ENCODE measurements around the gene PGM5.

Gene PGM5

DNA sequence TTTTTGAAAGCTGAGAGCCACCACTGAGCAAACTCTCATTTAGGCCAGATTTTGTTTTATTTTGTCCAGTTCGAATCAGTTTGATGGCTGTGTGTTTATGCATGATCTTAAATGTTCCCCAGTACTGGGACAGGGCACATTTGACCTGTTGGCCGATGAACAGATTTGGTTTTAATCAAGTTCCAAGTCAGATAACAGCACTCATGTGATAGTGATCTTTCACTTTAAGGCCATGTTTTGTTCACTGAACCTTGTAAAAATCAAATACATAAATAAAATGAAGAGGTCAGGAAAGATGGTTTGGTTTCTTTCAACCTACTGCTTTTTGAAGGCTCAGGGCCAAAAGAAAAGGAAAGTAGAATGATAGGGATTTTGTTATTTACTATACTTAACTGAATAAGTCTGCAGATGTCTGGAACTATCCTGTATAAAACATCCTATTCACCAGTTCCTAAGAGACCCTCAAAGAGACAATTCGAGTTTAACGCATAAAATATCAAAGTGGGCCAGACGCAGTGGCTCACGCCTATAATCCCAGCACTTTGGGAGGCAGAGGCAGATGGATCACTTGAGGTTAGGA, 77.2 kb downstream of the PGM5 start:
- DNase-seq (ENCODE audit: low read depth in 2 of 2) = no peak

DNA sequence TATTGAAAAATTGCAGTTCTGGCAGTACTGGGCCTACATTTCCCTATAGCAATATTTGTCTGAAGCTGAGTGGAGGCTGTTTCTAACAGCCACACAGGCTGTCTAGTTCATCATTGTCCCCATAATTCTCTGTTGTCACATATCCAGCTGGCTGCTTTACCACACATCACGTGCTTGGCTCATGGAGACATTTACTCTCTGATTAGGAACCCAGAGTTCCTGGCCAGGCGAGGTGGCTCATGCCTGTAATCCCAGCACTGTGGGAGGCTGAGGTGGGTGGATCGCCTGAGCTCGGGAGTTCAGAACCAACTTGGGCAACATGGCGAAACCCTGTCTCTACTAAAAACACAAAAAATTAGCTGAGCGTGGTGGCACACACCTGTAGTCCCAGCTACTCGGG, 81.4 kb downstream of the PGM5 start:
- DNase-seq (ENCODE audit: low read depth in 2 of 2) = no peak

GRCh38 chr9:68443624-68444023, 87.2 kb downstream of the PGM5 start:
- no peak for DNase-seq (ENCODE audit: low read depth in 2 of 2)

GRCh38 chr9:68446836-68447235, 90.4 kb downstream of the PGM5 start:
- DNase-seq (ENCODE audit: low read depth in 2 of 2) = no peak

DNA sequence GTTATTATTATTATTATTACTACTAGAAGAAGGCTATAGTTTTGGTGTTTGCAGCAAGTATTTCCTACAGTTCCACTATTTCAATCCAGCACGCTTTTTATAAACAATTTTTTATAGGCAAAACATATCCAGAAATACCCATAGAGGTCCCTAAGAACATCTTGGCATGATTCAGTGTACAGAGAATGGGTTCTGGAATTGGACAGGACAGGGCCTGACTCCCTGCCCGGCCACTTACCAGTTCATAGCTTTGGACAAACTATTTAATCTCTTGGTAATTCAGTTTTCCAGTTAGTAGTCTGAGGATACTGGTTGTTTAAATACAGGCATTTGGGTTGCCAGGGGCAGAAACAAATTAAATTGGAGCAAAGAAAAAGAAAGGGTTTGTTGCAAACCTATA, 91.2 kb downstream of the PGM5 start:
- DNase-seq (ENCODE audit: low read depth in 2 of 2) = no peak

DNA sequence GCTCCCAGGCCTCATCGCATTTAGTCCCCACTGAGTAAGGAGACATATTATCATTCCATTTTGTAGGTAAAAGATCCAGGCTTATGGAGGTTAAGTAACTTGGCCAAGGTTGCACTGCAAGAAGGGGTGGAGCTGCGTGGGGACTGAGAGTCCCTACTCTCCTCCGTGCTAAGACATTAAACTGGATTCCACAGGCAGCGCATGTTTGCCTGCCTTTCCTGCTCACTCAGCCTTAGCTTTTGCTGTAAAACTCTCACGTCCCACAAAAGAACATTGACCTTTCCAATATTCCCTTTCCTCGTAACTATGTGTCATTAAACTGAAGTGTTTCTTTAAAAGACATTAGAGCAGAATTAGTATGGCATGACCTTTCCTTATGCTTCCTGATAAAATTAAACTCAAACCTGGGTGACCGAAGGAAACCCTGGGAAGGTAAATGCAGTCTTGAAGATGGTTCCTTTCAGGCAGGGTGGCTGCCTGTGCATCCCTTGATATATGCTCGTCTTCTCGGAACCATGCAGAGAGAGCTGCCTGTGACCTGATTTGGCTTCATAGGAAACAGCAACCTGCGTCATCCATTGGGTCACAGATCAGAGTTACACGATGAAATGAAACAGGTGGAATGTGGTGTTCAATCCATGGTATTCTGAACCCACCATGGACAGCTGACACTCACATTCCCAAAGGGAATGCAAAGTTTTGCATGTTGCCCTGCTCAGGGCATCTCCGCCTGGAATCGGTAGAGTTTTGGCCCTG, 98.3 kb downstream of the PGM5 start:
- no peak for DNase-seq (ENCODE audit: low read depth in 2 of 2)

DNA sequence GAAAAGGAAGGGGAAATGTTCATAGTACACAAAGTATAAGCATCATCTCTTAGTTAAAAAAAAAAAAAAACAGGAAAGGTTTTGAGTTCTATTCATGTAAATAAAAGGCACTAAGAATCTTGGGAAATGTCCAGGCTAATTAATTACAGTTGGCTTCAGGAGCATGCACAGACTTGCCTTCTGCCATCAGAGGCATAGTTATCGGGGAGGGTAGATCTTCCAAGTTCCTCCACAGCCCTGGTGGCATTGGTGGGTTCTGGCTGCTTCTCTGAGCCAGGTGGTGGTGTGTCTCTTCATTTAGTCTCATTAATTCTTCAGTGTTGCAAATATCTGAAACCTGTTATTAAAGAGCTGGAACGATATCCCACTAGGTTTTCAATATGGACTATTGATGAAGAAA, 99.0 kb downstream of the PGM5 start:
- no peak for DNase-seq (ENCODE audit: low read depth in 2 of 2)

DNA sequence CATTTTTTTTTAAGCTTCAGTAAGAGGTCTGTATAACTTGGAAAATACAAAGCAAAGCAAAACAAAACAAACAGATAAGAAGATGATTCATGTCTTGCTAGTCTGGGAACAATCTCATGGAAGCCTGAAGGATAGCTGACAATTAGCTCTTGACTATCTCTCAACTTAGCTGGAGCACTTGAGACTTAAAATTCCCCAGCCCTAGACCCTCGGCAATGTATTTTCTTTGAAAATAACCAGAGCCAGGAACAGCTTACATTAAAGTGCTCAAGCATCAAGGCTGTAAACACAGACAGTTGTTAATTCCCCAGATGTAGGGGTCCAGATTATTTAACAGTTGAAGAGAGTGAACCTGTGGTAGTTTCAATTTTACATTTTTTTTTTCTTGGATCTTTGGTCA, 101.4 kb downstream of the PGM5 start:
- no peak for DNase-seq (ENCODE audit: low read depth in 2 of 2)

DNA sequence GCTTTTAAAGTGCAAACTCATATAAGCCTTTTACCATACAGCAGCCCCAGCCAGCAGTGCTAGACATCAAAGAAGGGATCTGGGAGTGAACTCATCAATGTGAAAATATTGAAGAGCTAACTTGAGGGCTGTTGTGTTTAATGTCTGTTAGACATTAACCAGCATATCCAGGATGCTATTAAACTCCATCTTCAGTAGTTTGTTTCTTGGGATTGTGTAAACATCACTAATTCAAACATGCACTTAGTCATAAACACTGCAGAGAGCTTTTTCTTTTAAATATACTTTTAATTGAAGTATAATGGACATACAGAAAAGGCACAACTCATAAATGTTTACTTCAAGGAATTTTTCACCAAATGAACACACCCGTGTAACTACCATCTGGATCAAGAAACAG, 102.5 kb downstream of the PGM5 start:
- no peak for DNase-seq (ENCODE audit: low read depth in 2 of 2)

DNA sequence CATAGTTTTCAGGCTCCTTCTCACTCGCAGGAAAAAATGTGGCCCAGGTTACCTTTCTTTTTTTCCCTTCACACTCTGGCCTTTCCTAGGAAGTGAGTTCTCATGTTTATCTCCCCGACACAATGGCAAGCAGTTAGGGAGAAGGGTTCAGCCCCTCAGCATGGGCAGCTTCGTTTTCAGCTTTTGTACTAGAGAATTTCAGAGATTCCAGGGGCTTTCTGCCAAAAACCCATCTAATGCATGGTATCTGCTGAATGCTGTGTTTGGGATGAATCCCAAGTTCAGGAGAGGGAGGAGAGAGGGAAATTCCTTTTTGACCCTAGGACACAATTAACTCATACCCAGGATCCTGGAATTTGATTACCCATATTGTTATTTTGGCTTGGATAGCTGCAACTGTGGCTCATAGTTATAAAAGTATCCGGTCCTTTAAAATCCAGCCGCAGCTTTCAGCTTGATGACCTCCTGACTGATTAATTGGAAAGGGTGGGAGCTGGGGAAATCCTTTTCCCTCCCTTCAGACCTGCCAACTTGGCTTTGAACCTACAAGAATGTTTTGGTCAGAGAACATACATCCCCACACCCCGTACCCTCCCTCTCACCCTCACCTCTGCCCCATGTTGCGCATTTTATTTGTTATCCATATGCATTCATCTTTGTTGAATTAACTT, 105.8 kb downstream of the PGM5 start:
- DNase-seq (ENCODE audit: low read depth in 2 of 2) = no peak

DNA sequence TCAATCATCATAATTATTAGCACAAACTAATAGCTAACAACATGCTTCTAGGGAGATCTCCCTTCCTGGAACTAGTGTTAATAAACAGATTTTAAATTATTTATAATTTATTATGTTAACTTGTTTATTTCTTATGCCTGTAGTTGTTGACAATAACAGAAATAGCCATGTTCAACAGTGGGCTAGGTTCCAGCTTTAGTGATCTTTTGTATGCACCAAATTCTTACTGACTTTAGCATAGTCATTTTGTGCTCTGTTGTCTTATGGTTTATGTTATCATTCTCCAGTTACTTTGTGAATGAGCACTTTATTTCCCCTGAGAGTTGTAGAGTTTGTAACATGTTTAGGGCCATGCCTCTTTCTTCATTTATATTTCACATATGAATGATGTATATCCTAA, 113.7 kb downstream of the PGM5 start:
- no peak for DNase-seq (ENCODE audit: low read depth in 2 of 2)

DNA sequence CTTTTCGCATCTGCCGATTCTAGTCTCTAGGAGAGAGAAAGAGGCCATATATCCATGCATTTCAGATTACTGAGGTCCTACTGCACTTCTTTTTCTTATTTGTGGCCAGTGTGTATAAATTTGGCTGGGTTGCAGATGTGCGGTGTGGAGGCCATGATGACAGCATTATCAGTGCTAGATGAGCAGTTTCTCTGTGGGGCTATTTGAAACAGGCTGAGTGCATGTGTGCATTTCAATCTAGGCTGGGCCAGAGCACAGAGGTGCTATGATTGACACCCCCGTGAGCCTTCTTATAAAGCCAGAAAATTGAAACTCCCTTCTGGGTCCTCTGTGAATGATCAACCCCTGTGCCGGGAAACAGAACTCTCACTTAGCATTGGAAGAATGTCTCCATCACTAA, 114.2 kb downstream of the PGM5 start:
- no peak for DNase-seq (ENCODE audit: low read depth in 2 of 2)

- no peak for DNase-seq (ENCODE audit: low read depth in 2 of 2)
Observed at GRCh38 chr9:68472119-68472518, 115.7 kb downstream of the PGM5 start.

GRCh38 chr9:68473790-68474189, 117.4 kb downstream of the PGM5 start:
- DNase-seq (ENCODE audit: low read depth in 2 of 2) = no peak

GRCh38 chr9:68476422-68476821, 120.0 kb downstream of the PGM5 start:
- no peak for DNase-seq (ENCODE audit: low read depth in 2 of 2)

DNA sequence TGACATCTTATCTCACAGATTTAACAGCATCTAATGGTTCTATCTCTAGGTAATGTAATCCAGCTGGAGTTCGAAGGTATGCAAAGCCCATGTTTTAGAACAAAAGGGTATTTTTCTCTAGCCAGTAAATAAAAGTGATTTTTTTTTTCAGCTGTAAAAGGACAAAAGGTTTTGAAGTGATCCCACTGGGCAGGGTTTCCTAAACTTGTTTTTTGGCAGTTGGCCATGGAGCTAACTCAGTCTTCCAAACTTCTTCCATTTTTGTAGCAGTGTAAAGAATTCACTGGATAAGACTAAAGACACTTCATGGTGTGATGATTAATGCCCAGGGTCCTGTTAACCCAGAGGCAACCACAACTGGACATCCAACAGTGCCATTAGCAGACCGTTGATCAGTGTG, 120.4 kb downstream of the PGM5 start:
- no peak for DNase-seq (ENCODE audit: low read depth in 2 of 2)

- no peak for DNase-seq (ENCODE audit: low read depth in 2 of 2)
Observed at GRCh38 chr9:68480807-68481206, 124.4 kb downstream of the PGM5 start.

DNA sequence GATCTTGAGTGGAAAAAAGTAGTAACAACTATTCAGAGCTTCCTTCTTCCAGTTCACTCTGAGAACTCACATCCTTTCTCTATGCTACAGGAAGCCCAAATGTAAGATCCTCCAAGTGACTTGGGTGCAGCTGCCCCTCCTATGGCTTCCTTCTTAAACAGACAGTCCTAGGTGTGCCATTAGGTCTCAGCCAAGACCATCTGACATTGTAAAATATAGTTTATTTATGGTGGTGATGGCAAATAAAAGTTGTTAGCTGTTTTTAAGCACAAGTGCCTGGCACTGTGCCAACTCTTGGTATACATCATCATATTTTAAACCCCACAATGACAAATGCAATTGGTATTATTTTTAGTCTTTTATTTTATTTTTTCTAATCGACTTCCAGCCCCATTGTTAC, 126.1 kb downstream of the PGM5 start:
- DNase-seq (ENCODE audit: low read depth in 2 of 2) = no peak

DNA sequence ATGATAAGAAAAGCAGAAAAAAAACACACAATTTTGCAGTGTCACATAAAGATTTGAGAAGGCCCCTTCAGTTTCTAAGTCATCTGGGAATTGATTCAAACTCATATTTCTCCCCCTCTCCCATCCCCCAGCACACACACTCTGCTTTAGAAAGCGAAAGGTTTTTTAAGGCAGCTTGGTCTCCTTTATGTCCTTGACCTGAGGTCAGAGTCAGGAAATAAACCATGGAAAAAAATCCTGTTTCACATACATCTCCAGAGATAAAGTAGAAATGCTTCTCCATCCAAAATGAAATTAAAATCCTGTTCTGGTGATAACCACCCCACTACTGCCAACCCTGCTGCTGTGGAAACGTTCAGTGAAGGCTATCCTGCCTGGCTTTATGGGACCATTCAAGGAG, 131.7 kb downstream of the PGM5 start:
- DNase-seq (ENCODE audit: low read depth in 2 of 2) = no peak

DNA sequence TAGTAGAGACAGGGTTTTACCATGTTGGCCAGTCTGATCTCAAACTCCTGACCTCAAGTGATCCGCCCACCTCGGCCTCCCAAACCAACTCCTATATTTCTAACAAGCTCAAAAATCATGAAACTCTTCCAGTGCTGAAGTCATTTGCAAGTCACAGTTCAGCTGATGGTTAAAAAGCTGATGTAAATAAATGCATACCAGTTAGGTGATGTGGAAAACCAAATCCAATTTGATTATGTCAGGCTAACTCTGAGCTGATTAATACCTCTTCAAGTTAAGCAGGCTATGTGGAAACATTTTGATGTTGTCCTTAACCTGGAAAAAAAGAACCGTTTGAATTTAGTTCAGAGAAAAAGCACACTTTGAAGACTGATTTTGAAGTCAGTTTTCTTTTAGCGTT, 133.2 kb downstream of the PGM5 start:
- no peak for DNase-seq (ENCODE audit: low read depth in 2 of 2)

GRCh38 chr9:68492806-68493205, 136.4 kb downstream of the PGM5 start:
- DNase-seq (ENCODE audit: low read depth in 2 of 2) = no peak

- DNase-seq (ENCODE audit: low read depth in 2 of 2) = no peak
Observed at GRCh38 chr9:68493541-68493940, 137.1 kb downstream of the PGM5 start.

DNA sequence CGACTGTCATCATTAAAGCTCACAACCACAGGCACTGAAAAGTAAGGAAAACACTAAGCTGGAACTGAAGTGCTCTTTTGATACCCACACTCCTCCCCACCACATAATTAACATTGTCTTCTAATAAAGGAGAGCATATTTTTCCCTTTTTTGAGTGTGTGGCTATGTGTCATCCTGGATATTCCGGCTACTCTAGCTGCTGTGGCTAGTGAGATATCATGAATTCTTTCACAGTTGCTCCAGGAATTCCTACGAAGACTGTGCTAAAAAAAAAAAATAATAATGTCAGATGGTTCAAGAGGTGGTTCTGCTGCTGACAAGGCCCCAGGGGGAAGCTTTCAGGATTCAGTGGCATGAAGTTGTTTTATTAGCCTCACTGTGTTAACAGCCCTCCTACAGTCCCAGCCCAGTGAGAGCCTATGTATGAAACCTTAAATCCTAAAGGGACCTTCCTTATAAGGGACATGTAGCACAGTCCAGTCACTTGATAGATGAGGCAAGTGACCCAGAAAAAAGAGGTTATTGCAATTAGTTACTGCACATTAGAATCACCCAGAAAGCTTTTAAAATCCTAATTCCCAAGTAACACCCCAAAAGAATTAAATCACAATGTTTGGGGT, 137.7 kb downstream of the PGM5 start:
- no peak for DNase-seq (ENCODE audit: low read depth in 2 of 2)
